Activated CD8-positive, alpha-beta T cell treated with anti-CD3 and anti-CD28 coated beads for 36 hours (primary cell): ENCODE measurements around the gene EN2. TPM values are rescaled to one million over a fixed set of nuclear protein-coding genes. Genes with fewer than 3 reads are reported as not detected.

Experiments used
- ATAC-seq: fragments of 200-7000 bp; cut with Tn5 transposase; one replicate; pipeline ENCODE4 v1.10.0; 2021; ENCODE audit warnings: mild to moderate bottlenecking, moderate library complexity
- CTCF ChIA-PET: fragments of 350-600 bp; sonication (Branson Sonifier 250); formaldehyde crosslinking; loops from one replicate; lab custom pipeline; 2021; ENCODE audit warnings: antibody characterized with exemption; lab: Charles Lee
- POLR2A ChIA-PET: fragments of 350-600 bp; sonication (Branson Sonifier 250); formaldehyde crosslinking; loops from one replicate; lab custom pipeline; 2021; ENCODE audit warnings: antibody characterized with exemption; lab: Charles Lee
- DNase-seq: peaks from one replicate; pipeline ENCODE4 v3.0.0-alpha.2; 2020
- H3K27ac Mint-ChIP-seq: one replicate; pipeline ENCODE4 v1.8.0; 2021; ENCODE audit warnings: mild to moderate bottlenecking, mixed read lengths
- H3K27me3 Mint-ChIP-seq: one replicate; pipeline ENCODE4 v1.8.0; 2021; ENCODE audit warnings: mixed read lengths
- H3K36me3 Mint-ChIP-seq: one replicate; pipeline ENCODE4 v1.8.0; 2021; ENCODE audit warnings: low read depth, mixed read lengths
- H3K4me1 Mint-ChIP-seq: one replicate; pipeline ENCODE4 v1.8.0; 2021; ENCODE audit warnings: low read depth, mixed read lengths
- H3K4me3 Mint-ChIP-seq: one replicate; pipeline ENCODE4 v1.8.0; 2021; ENCODE audit warnings: mild to moderate bottlenecking, moderate library complexity, mixed read lengths
- H3K9me3 Mint-ChIP-seq: one replicate; pipeline ENCODE4 v1.8.0; 2021; ENCODE audit warnings: mixed read lengths
- intact Hi-C: fragments of 100-400 bp; cut with micrococcal nuclease; formaldehyde crosslinking; loops from one replicate; pipeline ENCODE4 v1.10.0; 2022
- total RNA-seq, 2 experiments: library from RNA; stranded (reverse); gene quantifications; one replicate each; pipeline ENCODE4 v1.2.3, GENCODE V29; 2021
- TF ChIP-seq, protein P1 (sequence below): fragments of 200-600 bp; IDR thresholded peaks from one replicate; pipeline ENCODE4 v1.8.0; 2022; ENCODE audit warnings: antibody characterized with exemption, mild to moderate bottlenecking

Gene EN2
- total RNA-seq, 2 experiments from 2014 or later: not detected

DNA sequence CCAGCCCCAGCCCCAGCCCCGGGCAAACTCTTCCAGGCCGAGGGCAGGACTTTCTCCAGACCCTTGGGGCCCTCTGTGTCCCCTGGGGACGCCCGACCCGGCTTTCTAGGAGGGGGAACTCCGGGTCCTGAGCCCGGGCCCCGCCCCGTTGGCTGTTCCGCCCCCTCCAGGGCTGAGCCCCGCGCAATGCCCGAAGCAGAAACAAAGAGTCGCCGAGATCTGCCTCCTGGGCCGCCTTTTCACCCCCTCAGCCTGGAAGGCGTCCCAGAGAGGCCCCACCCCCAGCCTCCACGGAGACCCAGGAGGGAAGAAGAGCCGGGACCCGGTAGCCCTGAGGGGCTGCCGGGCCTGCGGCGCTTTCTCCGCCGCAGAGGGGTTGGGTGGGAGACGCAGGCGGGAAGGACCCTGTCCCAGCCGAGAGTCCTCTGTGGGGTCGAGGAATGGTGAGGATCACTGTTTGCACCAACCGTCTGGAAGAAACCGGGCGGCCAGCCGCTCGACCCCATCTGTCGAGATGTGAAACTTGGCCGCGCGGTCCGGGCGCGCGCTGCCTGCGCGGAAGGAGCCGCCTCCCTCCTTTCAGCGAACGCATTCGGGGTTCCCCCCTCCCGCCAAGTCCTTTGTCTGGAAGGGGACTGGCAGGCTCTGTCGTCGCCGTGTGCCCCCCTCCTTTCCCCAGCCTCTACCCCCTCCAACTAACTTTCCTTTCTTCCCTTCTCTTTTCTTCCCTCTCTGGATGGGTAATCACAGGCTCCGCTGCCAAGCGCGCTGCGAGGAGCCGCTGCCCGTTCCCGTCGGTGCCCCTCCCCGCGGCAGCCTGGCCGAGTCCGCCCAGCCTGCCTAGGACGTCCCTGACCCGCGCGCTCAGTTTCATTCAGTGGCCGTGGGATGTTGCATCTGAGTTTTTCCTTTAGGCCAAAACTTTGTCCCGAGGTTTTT is 10.2 kb downstream of the EN2 start:
- CTCF ChIA-PET: no interaction called here
- peaks cover 17% of the 10 kb centered on the region for H3K4me1 Mint-ChIP-seq
- TF ChIP-seq, protein P1, sequence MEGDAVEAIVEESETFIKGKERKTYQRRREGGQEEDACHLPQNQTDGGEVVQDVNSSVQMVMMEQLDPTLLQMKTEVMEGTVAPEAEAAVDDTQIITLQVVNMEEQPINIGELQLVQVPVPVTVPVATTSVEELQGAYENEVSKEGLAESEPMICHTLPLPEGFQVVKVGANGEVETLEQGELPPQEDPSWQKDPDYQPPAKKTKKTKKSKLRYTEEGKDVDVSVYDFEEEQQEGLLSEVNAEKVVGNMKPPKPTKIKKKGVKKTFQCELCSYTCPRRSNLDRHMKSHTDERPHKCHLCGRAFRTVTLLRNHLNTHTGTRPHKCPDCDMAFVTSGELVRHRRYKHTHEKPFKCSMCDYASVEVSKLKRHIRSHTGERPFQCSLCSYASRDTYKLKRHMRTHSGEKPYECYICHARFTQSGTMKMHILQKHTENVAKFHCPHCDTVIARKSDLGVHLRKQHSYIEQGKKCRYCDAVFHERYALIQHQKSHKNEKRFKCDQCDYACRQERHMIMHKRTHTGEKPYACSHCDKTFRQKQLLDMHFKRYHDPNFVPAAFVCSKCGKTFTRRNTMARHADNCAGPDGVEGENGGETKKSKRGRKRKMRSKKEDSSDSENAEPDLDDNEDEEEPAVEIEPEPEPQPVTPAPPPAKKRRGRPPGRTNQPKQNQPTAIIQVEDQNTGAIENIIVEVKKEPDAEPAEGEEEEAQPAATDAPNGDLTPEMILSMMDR: no peak
- peaks cover 87% of the 10 kb centered on the region for H3K27me3 Mint-ChIP-seq
- ATAC-seq (no peak), DNase-seq (no peak)
- no peaks in the 10 kb centered on the region for H3K36me3 Mint-ChIP-seq
- H3K27ac Mint-ChIP-seq: no peak overlapping the region
- intact Hi-C loops: loop anchor here (5.0 kb wide), 1 partner anchor 39 kb away; no protein-coding TSS in a partner anchor
- no peaks in the 10 kb centered on the region for H3K9me3 Mint-ChIP-seq
- POLR2A ChIA-PET: no interaction called here
- no peak overlapping the region for H3K4me3 Mint-ChIP-seq

DNA sequence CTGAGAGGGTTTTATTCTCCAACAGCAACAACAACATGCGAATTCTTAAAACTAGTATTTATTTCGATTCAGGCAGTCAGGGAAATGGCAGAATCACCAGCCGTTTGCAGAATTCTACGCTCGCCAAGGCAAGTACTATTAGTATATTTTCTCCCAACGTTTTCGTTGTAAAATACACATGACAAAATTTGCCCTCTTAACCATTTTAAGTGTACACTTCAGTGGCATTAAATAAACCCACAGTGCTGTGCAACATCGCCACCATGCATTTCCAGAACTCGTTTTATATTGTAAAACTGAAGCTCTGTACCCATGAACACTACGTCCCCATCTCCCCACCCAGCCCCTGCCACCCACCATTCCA is 10.8 kb downstream of the EN2 start:
- no peak overlapping the region for H3K4me3 Mint-ChIP-seq
- H3K9me3 Mint-ChIP-seq: no peaks in the 10 kb centered on the region
- H3K4me1 Mint-ChIP-seq: peaks cover 17% of the 10 kb centered on the region
- ChIA-PET CTCF (interaction anchor here (2.1 kb wide), 1 partner anchor 44 kb away, joined by 4 read pairs; no protein-coding TSS in a partner anchor), POLR2A (no interaction called here)
- peaks cover 86% of the 10 kb centered on the region for H3K27me3 Mint-ChIP-seq
- no peaks in the 10 kb centered on the region for H3K36me3 Mint-ChIP-seq
- H3K27ac Mint-ChIP-seq: no peak overlapping the region
- intact Hi-C loops: loop anchor here (5.0 kb wide), 1 partner anchor 39 kb away; no protein-coding TSS in a partner anchor
- DNase-seq (no peak), ATAC-seq (no peak)
- TF ChIP-seq, protein P1: no peak

DNA sequence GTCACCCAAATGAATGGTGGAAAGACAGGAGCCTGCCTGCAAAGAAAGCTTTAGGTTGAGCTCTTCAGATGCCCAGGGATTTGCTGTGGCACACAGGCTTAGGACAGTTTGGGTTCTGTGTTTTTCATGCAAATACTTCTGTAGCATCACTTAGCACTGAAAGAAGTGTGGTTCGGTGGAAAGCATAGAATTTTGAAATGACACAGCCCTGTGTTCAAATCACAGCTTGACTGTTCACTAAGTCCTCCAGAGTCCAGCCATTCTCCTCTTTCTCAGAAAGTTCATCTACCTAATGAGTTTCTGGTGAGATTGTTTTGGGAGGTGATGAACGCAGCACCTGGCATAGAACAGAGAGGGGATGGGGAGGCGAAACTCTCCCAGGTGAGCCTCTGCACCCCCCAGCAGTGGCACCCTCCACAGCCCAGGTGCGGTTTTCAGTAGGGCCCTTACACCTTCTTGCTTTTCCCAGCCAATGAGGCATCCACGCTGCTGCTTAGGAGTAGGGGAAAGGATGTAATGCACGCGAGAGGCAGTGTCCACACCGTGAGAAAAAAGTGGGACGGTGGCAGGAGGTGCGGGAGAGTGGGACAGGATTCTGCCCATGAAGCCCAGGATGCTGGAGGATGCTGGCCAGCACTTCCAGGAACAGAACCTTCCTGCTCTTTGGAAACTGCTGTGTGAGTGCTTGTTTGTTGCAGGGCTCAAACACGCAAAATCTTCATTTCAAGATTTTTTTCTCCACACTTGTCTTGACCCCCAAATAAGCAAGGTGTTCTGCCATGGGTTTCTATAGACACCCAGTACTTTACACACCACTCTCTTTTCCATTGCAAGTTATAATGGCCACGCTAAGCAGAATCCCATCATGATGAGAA is 11.6 kb downstream of the EN2 start:
- no peak overlapping the region for H3K4me3 Mint-ChIP-seq
- CTCF ChIA-PET: interaction anchor here (2.1 kb wide), 1 partner anchor 43 kb away, joined by 4 read pairs; no protein-coding TSS in a partner anchor

DNA sequence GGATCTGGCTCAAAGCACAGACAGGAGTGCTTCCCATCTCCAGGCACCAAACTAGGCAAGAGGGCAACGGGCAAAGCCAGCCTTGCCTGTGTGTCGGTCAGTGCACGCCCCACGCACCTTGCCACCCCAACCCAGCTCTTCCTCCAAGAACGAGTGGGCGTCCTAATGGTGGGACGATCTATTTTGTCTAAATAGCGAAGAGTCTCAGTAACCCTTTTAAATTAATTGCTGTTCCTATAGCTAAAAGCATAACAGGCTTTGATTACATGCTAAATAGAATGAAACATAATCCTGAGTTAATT is 12.2 kb downstream of the EN2 start:
- H3K27me3 Mint-ChIP-seq: peaks cover 87% of the 10 kb centered on the region
- peaks cover 17% of the 10 kb centered on the region for H3K4me1 Mint-ChIP-seq
- POLR2A ChIA-PET: interaction anchor here (0.6 kb wide), 1 partner anchor 259 kb away, joined by 3 read pairs; no protein-coding TSS in a partner anchor
- TF ChIP-seq, protein P1: no peak
- no peaks in the 10 kb centered on the region for H3K36me3 Mint-ChIP-seq
- no peak overlapping the region for H3K27ac Mint-ChIP-seq
- CTCF ChIA-PET: interaction anchor here (2.1 kb wide), 1 partner anchor 43 kb away, joined by 4 read pairs; no protein-coding TSS in a partner anchor
- DNase-seq (no peak), ATAC-seq (no peak)
- intact Hi-C loops: no loop called here
- H3K4me3 Mint-ChIP-seq: no peak overlapping the region
- H3K9me3 Mint-ChIP-seq: no peaks in the 10 kb centered on the region

More for the DNA sequence above, 11.6 kb downstream of the EN2 start:
- POLR2A ChIA-PET: interaction anchor here (0.6 kb wide), 1 partner anchor 260 kb away, joined by 3 read pairs; no protein-coding TSS in a partner anchor
- Mint-ChIP-seq H3K27me3 (peaks cover 88% of the 10 kb centered on the region), H3K36me3 (no peaks in the 10 kb centered on the region), H3K27ac (no peak overlapping the region), H3K4me1 (peaks cover 17% of the 10 kb centered on the region), H3K9me3 (no peaks in the 10 kb centered on the region)
- intact Hi-C loops: loop anchor here (5.0 kb wide), 1 partner anchor 38 kb away; no protein-coding TSS in a partner anchor
- DNase-seq: no peak
- TF ChIP-seq, protein P1: no peak
- no peak for ATAC-seq
